Measurements from ENCODE around the gene HIVEP3.

DNA sequence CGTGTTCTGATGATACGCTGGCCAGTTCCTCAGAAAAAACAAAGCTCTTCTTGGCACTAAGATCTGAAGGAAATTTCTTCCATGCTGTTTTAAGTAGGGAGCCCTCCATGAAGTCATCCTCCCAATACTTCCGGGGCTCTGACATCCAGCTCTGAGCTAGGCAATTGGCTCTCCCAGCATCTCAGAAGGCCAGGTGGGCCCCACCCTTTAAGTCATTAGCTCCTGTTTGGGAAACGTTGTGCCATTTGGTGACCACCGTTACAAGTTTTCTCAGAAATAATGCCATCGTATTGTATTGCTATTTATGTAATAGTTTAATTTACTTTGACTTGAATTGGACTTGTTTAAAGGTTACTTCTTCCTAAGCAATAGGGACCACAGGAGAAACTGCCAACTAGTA lies 303.9 kb downstream of the HIVEP3 start:
- no peak for TF ChIP-seq EZH2 (optimal IDR thresholded peaks at IDR 0.05; ENCODE audit: low read depth, low read length)
- TF ChIP-seq, protein P1, sequence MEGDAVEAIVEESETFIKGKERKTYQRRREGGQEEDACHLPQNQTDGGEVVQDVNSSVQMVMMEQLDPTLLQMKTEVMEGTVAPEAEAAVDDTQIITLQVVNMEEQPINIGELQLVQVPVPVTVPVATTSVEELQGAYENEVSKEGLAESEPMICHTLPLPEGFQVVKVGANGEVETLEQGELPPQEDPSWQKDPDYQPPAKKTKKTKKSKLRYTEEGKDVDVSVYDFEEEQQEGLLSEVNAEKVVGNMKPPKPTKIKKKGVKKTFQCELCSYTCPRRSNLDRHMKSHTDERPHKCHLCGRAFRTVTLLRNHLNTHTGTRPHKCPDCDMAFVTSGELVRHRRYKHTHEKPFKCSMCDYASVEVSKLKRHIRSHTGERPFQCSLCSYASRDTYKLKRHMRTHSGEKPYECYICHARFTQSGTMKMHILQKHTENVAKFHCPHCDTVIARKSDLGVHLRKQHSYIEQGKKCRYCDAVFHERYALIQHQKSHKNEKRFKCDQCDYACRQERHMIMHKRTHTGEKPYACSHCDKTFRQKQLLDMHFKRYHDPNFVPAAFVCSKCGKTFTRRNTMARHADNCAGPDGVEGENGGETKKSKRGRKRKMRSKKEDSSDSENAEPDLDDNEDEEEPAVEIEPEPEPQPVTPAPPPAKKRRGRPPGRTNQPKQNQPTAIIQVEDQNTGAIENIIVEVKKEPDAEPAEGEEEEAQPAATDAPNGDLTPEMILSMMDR (IDR thresholded peaks at IDR 0.05; ENCODE audit: low read length), result no peak
